Endothelial cell (in vitro differentiated cells): Measurements from ENCODE around the gene PYM1. TPM values are rescaled to one million over a fixed set of nuclear protein-coding genes. Genes with fewer than 3 reads are reported as not detected.
"Not testable (repeated sequence)": the region's sequence is repeated elsewhere in the genome, so short reads cannot be mapped to it uniquely, and the experiment has no call there.

ENCODE experiments used
- DNase-seq: peaks from one replicate; pipeline ENCODE4 v3.0.0; 2021; ENCODE audit warnings: low spot score
- H3K27ac Mint-ChIP-seq: one replicate; pipeline ENCODE4 v1.8.0; 2021; ENCODE audit warnings: mixed read lengths, inconsistent platforms; ENCODE audit not compliant: unreplicated experiment
- H3K27me3 Mint-ChIP-seq: one replicate; pipeline ENCODE4 v1.8.0; 2021; ENCODE audit warnings: mild to moderate bottlenecking, moderate library complexity, mixed read lengths, inconsistent platforms; ENCODE audit not compliant: unreplicated experiment
- H3K36me3 Mint-ChIP-seq: one replicate; pipeline ENCODE4 v1.8.0; 2021; ENCODE audit warnings: mild to moderate bottlenecking, low read depth, mixed read lengths, inconsistent platforms; ENCODE audit not compliant: unreplicated experiment
- H3K4me1 Mint-ChIP-seq: one replicate; pipeline ENCODE4 v1.8.0; 2021; ENCODE audit warnings: mild to moderate bottlenecking, mixed read lengths, inconsistent platforms; ENCODE audit not compliant: unreplicated experiment
- H3K4me3 Mint-ChIP-seq: one replicate; pipeline ENCODE4 v1.8.0; 2021; ENCODE audit warnings: mild to moderate bottlenecking, mixed read lengths, inconsistent platforms; ENCODE audit not compliant: unreplicated experiment
- H3K9me3 Mint-ChIP-seq: one replicate; pipeline ENCODE4 v1.8.0; 2021; ENCODE audit warnings: mixed read lengths, inconsistent platforms; ENCODE audit not compliant: unreplicated experiment
- CTCF ChIP-seq: fragments of 200-600 bp; sonication (generic); IDR thresholded peaks from one replicate; pipeline ENCODE4 v1.5.0; 2021; ENCODE audit warnings: antibody characterized with exemption; ENCODE audit not compliant: unreplicated experiment
- total RNA-seq: library from RNA; stranded (reverse); fragmentation: NEBNext Ultra II Directional; extraction: Animal tissue kit (Norgen Biotek cat#: 25700); gene quantifications from one replicate; pipeline ENCODE4 v1.2.1, GENCODE V29; 2021; ENCODE audit not compliant: unreplicated experiment

PYM1 gene
- total RNA-seq, 1 donor from 2014 or later = 58.6 TPM

- Mint-ChIP-seq H3K4me1 (no peaks in the 10 kb centered on the region), H3K36me3 (no peaks in the 10 kb centered on the region), H3K27ac (no peak overlapping the region), H3K9me3 (no peaks in the 10 kb centered on the region), H3K27me3 (no peaks in the 10 kb centered on the region), H3K4me3 (no peak overlapping the region)
- no peak for DNase-seq
- TF ChIP-seq CTCF = no peak
These were observed 51.8 kb downstream of the PYM1 start for GRCh38 chr12:55875704-55876467.

- DNase-seq = no peak
- Mint-ChIP-seq H3K36me3 (no peaks in the 10 kb centered on the region), H3K4me1 (no peaks in the 10 kb centered on the region), H3K27ac (no peak overlapping the region), H3K27me3 (no peaks in the 10 kb centered on the region), H3K4me3 (no peak overlapping the region), H3K9me3 (no peaks in the 10 kb centered on the region)
- TF ChIP-seq CTCF = no peak
These were observed 53.3 kb downstream of the PYM1 start for GRCh38 chr12:55874443-55874842.

- not testable (repeated sequence) for H3K4me3 Mint-ChIP-seq, DNase-seq, H3K27me3 Mint-ChIP-seq, H3K36me3 Mint-ChIP-seq, H3K27ac Mint-ChIP-seq, H3K4me1 Mint-ChIP-seq, H3K9me3 Mint-ChIP-seq
These were observed 61.2 kb downstream of the PYM1 start for GRCh38 chr12:55866454-55867004.

- Mint-ChIP-seq H3K36me3 (no peaks in the 10 kb centered on the region), H3K4me3 (no peak overlapping the region), H3K9me3 (no peaks in the 10 kb centered on the region), H3K27ac (no peak overlapping the region), H3K27me3 (no peaks in the 10 kb centered on the region), H3K4me1 (no peaks in the 10 kb centered on the region)
- no peak for DNase-seq
- no peak for TF ChIP-seq CTCF
These were observed 62.4 kb downstream of the PYM1 start for GRCh38 chr12:55865327-55865726.

GRCh38 chr12:55862931-55863330 lies 64.8 kb downstream of the PYM1 start:
- DNase-seq, H3K27me3 Mint-ChIP-seq, H3K27ac Mint-ChIP-seq, H3K4me1 Mint-ChIP-seq, H3K36me3 Mint-ChIP-seq, H3K4me3 Mint-ChIP-seq, H3K9me3 Mint-ChIP-seq: not testable (repeated sequence)

- Mint-ChIP-seq H3K27ac (no peak overlapping the region), H3K4me1 (no peaks in the 10 kb centered on the region), H3K27me3 (no peaks in the 10 kb centered on the region), H3K9me3 (no peaks in the 10 kb centered on the region), H3K36me3 (no peaks in the 10 kb centered on the region), H3K4me3 (no peak overlapping the region)
- TF ChIP-seq CTCF = no peak
- DNase-seq = no peak
These were observed 65.4 kb downstream of the PYM1 start for GRCh38 chr12:55862286-55862685.
